Activated CD4-positive, alpha-beta T cell treated with anti-CD3 and anti-CD28 coated beads for 4 hours (primary cell): ENCODE data around the gene UBXN11.
A peak's percentile ranks its signal among the peaks of the same experiment; 100 is the strongest.

Source experiments
- DNase-seq, 2 donors: peaks; one replicate each; pipeline ENCODE4 v3.0.0-alpha.2; 2020

The UBXN11 gene

DNA sequence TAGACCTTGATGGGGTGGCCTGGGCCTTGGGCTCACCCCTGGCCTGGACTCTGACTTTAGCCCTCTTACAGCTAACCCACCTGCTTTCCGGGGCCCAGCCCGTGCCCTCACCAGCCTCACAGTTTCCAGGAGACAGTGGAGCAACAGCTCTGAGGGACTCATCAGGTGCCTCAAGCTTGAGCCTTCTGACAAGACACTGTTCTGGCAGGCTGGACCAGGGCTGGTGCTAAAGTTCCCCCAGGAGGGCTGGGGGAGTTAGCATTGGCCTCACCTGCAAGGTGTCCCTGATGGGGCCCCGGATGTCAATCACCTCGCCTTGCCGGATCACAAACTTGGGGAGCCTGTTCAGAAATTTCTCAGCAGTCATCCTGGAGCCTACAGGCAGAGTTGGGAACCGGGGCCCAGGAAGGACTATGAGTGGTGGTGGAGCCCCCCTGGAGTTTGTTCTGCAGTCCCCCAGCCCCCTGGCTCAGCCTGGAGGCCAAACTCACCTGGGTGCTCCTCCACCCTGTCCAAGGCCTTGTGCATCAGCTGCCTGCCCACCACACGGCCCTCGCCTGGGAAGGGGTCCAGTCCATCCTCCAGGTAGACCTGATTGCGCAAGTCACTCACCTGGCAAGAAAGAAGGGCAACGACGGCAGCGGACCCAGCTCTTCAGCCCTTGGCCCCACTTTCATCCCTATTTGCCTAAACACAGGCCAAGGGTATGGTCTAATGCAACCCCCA, 22.4 kb downstream of the UBXN11 start:
- DNase-seq = no peak

DNA sequence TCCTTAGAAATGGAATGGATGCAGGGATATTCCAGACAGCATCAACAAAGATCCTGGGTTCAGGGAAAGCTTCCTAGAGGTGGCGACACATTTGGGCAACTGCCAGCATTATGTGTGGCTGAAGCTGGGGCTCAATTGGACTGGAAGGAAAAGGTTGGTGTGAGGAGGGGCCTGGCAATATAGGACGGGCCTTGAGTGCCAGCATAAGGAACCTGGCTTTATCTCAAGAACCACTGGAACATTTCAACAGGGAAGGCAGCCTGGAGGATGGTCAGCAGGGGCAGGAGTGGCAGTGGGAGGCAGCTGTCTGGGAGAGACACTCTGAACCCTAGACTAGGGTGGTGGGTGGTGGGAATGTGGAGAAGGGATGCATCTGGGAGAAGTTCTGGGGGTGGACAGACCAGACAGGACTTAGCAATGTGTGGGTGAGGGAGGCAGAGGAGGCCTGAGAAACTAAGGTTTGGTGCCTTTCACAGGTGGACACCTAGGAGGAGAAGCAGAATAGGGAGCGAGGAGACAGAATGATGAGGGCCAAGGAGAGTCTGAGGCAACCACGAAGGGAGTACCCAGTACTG, 23.1 kb downstream of the UBXN11 start:
- DNase-seq = no peak

DNA sequence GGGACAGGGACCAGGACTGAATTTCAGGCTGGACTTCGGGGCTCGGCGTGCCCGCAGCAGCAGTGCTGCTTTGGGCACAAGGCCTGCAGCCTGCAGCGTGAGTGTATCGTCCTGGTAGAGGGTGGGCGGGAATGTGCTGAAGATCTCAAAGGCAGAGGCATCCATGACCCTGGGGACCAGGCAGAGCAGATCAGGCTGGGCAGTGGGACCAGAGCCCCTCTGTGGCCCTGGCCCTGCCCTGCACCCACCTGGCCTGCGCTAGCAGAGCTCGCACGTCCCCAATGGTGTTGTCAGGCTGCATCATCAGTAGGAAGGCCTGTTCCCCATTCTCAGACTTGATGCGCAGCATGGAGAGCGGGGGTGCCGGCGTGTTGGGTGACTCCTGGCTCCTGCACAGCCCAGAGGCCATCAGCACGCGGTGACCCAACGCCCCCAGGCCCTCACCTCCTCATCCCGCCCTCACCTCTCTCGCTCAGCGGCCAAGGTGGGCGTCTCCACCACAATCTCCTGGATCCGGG, 24.0 kb downstream of the UBXN11 start:
- DNase-seq = no peak

DNA sequence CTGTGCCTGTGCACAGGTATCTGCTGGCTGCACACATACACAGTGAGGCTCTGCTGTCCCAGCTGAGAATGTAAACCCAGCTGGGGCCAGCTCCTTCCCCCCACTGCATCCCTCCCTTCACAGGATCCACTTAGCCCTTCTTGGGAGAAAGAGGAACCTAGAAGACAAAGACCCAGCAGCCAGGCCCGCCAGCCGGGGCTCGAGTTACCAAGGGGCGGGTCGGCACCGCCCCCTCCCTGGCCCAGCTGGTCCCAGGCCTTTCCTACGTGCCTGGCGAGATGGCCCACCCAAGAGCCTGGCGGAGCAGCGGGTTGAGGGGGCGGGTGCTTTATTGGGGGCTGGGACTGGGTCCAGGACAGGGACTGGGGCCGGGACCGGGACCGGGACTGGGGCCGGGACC, 24.5 kb downstream of the UBXN11 start:
- DNase-seq = no peak

DNA sequence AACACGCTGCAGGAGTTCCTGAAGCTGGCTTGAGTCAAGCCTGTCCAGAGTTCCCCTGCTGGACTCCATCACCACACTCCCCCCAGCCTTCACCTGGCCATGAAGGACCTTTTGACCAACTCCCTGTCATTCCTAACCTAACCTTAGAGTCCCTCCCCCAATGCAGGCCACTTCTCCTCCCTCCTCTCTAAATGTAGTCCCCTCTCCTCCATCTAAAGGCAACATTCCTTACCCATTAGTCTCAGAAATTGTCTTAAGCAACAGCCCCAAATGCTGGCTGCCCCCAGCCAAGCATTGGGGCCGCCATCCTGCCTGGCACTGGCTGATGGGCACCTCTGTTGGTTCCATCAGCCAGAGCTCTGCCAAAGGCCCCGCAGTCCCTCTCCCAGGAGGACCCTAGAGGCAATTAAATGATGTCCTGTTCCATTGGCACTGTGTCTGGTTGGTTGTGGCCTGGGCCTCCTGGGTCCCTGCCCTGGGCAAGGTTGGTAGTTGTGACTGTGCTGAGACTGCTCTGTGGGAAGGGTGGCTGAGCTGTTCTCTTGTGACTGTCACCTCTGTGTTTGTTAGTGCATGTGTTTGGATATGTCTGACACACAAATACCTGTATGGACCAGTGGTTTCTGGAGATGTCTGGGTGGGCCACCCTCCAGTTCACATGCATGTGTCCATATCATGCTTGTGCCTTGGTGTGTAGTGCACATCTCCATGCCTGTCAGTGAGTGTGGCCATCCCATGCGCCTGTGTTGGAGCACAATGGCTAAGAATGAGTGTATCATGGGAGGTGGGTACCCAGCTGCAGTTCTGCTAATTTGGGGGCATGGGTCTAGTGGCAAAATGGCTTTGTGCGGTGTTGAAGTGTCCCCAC, 25.1 kb downstream of the UBXN11 start:
- no peak for DNase-seq

DNA sequence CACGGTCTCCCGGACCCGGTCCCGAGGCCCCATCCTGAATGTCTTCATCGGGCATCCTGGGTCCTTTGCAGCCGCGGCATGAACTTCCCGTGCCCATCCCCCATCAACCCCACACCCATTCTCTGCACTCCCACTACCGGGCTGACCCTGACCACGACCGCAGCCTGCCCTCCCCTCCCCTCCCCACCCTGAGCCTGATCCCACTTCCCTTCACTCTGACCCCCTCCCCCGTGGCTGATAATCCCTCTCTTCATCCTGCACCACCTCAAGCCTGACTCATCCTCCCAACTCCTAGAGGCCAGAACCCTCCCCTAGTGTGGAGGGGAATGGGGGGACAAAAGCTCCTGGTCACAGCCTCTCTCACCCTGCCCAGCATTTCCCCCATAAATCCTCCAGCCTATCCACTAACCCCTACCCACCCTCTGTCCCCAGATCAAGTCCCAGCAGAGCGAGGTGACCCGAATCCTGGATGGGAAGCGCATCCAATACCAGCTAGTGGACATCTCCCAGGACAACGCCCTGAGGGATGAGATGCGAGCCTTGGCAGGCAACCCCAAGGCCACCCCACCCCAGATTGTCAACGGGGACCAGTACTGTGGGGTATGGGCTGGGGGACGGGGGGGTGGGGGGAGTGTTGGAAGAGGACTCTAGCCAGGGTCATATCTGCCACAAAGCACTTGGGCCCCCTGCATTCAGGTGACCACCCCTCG, 25.9 kb downstream of the UBXN11 start:
- peak in 1 of 2 donors; percentile 25 for DNase-seq

DNA sequence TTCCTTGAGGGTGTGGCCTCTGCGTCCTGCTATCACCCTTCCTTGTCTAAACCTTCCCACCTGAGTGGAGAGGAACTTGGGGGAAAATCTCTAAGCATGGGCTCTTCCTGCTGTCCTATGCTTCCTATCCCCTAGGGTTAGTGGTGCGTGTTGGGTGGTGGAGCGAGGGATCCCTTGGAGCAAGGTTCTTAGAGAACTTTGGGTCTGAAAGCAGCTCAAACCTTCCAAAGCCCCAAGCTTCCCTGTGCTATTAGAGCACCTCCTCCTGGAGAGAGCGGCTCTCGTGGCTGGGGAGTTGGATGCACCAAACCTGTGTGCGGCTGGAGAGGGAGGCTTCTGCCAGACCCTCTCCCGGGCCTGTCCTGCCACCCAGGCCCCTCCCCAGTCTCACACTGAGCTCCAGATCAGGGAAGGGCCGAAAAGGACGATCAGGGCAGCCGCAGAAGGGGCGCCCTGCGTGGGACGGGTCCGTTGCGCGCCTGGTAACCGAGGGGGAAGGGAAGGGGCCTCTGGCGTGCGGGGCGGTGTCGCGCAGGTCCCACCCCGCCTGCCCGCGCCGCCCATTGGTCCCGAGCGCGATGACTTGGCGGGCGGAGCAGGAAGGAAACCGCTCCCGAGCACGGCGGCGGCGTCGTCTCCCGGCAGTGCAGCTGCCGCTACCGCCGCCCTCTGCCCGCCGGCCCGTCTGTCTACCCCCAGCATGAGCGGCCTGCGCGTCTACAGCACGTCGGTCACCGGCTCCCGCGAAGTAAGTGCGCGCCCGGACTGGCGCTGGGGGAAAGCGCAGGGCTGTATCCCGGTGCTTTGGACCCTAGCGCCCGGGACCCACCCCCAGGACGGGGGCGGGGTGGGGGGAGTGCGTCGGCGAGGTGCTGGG, 26.7 kb downstream of the UBXN11 start, which contains the start of gene SH3BGRL3:
SH3BGRL3 (plus strand) TSS at position 631 of the 877 bp plus-strand sequence; CDS start at position 701, 70 bp downstream.
- DNase-seq = peak; percentile 77 to 84

DNA sequence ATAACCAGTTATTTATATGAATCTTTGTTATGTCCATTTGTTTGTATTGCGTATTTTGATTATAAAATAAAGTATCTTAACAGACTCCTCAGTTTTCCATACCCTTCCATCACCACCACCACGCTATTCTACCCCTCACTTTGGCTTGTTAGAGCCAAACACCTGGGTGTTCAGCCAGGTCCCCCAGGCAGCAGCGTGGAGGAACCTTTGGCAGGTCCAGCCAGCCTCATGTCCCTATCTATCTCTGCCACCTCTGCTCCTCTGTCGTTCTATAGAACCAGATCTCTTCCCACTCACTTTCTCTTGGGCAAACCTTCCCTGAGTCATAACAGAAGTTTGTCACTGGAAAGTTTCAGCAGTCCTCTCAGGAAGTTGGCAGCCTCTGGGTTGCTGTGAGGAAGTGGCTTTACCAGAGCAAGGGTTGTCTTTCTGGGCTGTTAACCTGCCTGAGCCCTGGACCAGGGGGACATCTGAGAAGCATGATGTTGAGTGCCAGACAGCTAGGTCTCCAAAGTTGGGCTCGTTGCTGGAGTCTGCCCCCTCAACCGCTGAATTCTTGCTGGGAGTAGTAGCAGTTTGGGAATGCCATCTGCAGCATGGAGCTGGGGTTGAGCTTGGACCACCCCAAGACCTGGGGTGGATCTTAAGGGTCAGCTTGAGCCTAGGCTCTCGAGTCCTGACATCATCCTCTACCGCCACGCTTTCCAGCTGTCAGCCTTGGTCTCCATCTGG, 27.5 kb downstream of the UBXN11 start:
- peak; percentile 52 to 58 for DNase-seq

DNA sequence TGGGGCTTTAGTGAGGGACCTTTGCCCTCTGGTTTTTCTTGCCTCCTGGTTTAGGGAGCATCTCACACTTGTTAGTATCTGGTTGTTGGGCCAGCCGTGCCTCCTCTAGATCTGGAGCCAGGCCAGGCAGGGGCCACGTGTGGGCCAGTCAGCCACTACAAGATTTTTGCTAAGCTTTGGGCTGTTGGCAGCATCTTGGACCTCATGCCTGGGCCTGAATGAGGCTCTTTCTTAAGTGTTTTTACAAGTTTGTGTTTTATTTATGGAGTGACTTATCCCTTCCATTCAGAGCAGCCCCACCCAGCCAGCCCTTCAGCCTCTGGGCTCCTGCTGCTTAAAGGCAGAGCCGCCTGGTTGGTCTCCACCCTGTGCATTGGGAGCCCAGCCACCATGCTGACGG, 28.1 kb downstream of the UBXN11 start:
- no peak for DNase-seq

DNA sequence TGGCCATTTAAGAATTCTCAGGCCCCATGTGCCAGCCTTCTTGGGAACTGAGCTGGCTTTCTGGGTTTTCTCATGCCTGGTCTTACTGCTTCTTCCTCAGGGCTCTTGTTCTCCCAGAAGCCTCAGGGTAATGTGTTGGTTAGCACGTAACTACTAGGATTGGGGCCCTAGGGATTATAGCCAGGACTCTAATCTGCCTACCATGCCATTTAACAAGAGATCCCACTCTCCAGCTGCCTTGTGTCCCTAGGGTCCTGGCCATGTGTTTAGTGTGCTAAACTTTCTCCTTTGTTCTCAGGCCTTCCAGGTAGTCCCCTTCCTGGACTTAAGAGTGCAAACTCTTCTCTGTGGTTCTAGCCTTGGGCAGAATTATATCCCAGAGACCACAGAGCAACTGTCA, 28.7 kb downstream of the UBXN11 start:
- DNase-seq = no peak

DNA sequence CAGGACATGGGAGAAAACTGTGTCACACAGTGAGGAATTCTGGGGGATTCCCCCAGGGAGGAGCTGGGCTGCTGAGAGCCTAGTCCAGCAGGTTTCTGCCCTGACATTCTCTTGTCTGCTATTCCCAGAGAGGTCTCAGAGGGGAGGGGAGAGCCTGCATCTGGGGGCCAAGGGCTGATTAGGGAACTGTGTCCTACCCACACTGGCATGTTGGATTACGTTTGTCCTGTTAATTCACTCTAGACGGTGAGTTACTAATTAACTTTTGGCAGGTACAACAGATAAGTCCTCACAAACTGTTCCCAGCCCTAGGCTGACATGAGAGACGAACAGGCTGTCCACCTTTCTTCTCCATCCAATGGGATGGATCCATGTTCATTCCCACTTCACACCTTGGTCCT, 29.2 kb downstream of the UBXN11 start:
- no peak for DNase-seq

DNA sequence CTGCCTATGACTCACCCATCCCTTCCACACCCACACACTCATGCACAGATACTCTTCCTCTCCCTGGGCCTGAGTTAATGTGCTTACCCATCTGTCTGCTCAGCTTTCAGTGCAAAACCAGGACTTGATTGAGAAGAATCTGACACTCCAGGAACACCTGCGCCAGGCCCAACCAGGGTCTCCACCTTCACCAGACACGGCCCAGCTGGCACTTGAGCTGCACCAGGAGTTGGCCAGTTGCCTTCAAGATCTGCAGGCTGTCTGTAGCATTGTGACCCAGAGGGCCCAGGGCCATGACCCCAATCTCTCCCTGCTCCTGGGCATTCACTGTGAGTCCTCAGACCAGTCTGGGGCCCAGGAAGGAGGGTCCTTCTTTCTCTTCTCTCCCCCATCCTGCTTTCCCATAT, 30.0 kb downstream of the UBXN11 start:
- no peak for DNase-seq

DNA sequence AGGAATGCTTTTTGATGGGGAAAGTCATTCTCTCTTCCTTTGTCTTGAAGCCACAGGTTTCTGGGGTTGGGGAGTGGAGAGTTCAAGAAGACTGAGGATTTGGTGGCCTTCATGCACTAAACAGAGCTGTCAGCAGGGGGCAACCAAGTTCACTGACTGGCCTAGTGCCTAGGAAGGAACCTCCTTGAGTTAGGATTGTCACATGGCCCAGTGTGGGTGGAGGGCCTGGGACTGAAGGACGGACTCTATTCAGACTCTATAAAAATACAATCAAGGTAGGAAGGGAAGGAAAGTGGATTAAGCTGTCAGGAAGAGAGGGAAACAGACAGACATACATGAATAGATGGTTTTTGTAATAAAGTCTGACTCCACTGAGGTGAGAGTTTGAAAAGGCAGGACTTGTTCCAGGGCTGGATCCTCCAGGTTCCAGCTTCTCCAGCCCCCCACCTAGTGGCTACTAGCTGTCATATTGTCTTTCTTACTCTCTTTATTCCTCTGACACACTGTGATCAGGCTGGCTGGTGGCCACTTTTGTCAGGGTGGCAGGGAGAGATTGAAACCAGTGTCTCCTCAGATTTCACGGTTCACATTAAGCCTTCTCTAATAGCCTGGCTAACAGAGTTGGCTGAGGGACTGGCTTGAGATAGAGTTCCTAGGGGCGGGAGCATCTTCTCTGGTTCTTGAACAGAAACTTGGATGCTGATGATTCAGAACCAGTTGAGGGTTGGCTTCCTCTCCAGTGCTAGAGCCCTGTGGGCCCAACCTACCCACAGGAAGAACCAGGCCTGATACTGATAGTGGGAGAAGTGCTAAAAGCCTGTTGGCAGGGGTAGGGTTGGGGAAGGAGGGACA, 30.6 kb downstream of the UBXN11 start:
- peak; percentile 79 to 88 for DNase-seq

DNA sequence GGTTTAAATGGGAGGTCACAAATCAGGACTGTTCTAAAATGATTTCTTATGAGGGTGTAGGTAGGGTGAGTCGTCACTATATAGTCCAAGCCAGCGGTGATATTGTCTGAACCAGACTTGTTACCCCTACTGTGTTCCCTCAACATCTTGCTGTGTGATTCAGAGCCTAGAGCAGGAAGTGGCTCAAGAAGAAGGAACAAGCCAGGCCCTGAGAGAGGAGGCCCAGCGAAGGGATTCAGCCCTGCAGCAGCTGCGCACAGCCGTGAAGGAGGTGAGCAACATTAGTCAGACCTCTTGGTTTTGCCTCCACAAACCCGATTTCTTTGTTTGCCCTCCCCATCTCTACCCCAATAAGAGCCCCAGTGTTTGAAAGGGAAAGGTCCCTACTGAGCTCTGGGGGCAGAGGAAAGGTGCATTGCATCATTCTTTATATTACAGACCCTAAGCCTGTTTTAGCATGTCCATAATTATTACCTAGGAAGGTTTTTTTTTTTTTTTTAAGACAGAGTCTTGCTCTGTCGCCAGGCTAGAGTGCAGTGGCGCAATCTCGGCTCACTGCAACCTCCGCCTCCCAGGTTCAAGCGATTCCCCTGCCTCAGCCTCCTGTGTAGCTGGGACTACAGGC, 31.5 kb downstream of the UBXN11 start:
- DNase-seq = no peak

DNA sequence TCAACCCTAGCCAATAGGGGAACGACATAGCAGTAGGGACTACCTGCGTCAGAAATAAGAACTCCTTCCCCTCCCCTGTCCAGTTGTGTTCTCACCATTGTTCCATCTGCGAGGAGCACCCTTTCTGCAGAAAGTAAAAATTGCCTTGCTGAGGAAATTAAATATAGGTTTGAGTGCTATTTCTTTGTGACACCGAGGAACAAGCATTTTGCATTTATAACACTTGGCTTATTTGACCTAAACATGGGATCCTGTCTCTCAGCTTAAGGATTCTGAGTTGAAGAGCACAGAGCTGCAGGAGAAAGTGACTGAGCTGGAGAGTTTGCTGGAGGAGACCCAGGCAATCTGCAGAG, 37.3 kb downstream of the UBXN11 start:
- no peak for DNase-seq

DNA sequence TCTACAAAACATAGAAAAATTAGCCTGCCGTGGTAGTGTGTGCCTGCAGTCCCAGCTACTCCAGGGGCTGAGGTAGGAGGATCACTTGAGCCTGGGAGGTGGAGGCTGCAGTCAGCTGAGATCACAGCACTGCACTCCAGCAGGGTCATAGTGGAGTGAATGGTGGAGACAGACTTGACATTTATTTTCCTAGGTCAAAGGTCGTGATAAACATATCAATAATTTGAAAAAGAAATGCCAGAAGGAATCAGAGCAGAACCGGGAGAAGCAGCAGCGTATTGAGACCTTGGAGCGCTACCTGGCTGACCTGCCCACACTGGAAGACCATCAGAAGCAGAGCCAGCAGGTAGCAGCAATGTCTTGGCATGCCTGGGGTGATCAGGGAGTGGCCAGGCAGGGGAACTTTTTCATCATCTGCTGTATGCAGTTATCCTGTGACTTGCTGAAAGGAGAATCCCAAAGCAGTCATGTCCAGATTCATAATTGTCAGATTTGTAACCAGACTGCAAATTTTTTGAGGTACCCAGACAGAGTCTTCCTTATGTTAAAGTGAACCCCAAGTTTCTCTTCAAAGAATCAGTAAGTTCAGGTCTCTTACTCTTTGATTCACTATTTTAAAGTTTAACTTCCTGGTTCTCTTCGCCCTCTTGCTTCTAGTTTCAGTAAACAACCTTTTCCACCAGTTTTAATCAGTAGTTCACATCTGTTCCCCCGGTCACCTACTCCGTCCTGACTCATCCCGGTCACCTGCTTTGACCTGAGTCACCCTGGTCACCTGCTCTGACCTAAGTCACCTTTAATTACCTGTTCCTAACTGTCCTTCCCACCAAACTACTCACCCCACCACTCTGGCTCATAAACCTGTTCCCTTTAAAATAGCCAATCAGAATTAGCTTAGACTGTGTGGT, 37.9 kb downstream of the UBXN11 start:
- DNase-seq = no peak

DNA sequence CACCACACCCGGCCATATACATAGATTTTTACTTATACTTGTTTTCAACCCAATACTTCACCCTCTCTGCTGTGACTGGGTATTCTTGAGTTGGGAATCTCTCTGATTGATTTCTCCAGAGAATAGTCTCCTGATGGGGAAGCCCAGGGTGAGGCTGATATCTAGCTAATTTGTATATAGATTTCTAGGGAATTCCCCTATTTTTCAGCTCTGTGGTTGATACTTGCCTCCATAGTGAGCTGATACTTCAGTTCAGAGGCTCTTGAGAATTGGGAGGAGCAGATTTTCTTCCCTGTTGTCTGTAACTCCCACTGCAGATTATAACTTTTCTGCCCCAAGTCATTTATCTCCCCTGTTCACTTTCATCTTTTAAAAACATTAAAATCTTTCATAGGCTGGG, 41.0 kb downstream of the UBXN11 start:
- no peak for DNase-seq

DNA sequence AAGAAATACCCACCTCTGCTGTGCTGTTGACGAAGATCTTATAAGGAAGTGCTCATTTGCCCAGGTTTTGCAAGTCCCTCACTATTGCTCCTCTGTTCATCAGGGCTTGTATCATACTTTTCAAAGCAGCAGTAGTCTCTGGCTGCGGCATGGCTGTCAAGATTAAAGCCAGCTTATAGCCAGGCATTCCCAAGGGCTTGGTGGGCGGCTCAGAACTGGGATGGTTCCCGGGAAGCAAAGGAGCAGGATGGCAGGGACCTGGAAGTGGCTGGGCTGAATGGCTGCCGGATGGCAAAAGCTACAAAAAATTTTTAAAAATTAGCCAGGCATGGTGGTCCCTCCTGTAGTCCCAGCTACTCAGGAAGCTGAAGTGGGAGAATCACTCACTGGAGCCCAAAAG, 43.2 kb downstream of the UBXN11 start:
- no peak for DNase-seq

DNA sequence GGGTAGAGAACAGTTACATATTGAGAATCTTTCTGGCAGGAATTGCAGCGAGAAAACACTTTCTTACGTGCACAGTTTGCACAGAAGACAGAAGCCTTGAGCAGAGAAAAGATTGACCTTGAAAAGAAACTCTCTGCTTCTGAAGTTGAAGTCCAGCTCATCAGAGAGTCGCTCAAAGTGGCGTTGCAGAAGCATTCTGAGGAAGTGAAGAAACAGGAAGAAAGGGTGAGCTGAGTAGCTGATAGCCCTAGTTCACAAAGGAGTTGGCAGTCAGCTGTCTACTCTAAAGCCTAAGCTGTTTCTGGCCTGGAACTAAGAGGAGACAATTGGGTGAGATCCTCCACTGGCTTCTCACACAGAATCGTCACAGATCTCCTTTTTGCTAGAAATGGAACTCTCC, 46.9 kb downstream of the UBXN11 start:
- DNase-seq = no peak
